OCI-LY7 (cell line): ENCODE data around the gene POLR2F. TPM values are rescaled to one million over a fixed set of nuclear protein-coding genes. Genes with fewer than 3 reads are reported as not detected.

Source experiments
- BruUV-seq: library from RNA; stranded (reverse); fragments of 400-500 nt; replicated peaks from 2 replicates; lab custom pipeline; 2021; lab: Mats Ljungman, UMichigan
- CTCF ChIA-PET: fragments of 300-600 bp; sonication (Branson Sonifier 250); formaldehyde crosslinking; loops from one replicate; lab custom pipeline; 2022; ENCODE audit warnings: antibody characterized with exemption; ENCODE audit not compliant: unreplicated experiment; lab: Charles Lee
- POLR2A ChIA-PET: fragments of 300-600 bp; sonication (Branson Sonifier 250); formaldehyde crosslinking; loops from one replicate; lab custom pipeline; 2022; ENCODE audit warnings: antibody characterized with exemption; lab: Charles Lee
- DNase-seq: peaks from one replicate; pipeline ENCODE4 v3.0.0-alpha.2; 2015; ENCODE audit warnings: low spot score
- H2AFZ ChIP-seq: fragments of 200-600 bp; sonication (generic), shearing (Covaris generic); 2 replicates; pipeline ENCODE4 v1.6.1; 2014; ENCODE audit warnings: mild to moderate bottlenecking, antibody characterized with exemption, low read length, moderate library complexity
- H3K27ac ChIP-seq: fragments of 200-600 bp; sonication (generic); 2 replicates; pipeline ENCODE4 v1.5.1; 2014; ENCODE audit warnings: mixed run types, low read depth, mild to moderate bottlenecking, moderate library complexity, low read length, inconsistent platforms; ENCODE audit not compliant: poor library complexity, severe bottlenecking
- H3K36me3 ChIP-seq: fragments of 200-600 bp; sonication (generic); 2 replicates; pipeline ENCODE4 v1.6.1; 2014; ENCODE audit warnings: mild to moderate bottlenecking, antibody characterized with exemption, low read length, moderate library complexity, mixed read lengths; ENCODE audit not compliant: insufficient read depth
- H3K4me1 ChIP-seq: fragments of 200-600 bp; sonication (generic); 2 replicates; pipeline ENCODE4 v1.5.1; 2014; ENCODE audit warnings: mild to moderate bottlenecking, low read length; ENCODE audit not compliant: insufficient read depth, poor library complexity, severe bottlenecking
- H3K4me2 ChIP-seq: fragments of 200-600 bp; sonication (generic); 2 replicates; pipeline ENCODE4 v1.6.1; 2014; ENCODE audit warnings: mild to moderate bottlenecking, low read length
- H3K4me3 ChIP-seq: fragments of 200-600 bp; sonication (generic); 2 replicates; pipeline ENCODE4 v1.5.1; 2014; ENCODE audit warnings: mild to moderate bottlenecking, low read depth, low read length; ENCODE audit not compliant: poor library complexity, severe bottlenecking
- H3K79me2 ChIP-seq: fragments of 200-600 bp; sonication (generic); 2 replicates; pipeline ENCODE4 v1.6.1; 2016; ENCODE audit warnings: low read depth, mild to moderate bottlenecking, low read length, moderate library complexity, mixed read lengths; ENCODE audit not compliant: insufficient read depth
- H3K9me2 ChIP-seq: fragments of 200-600 bp; sonication (generic); 2 replicates; pipeline ENCODE4 v1.6.1; 2016; ENCODE audit warnings: mild to moderate bottlenecking, low read length, mixed read lengths; ENCODE audit not compliant: insufficient read depth
- H3K9me3 ChIP-seq: fragments of 200-600 bp; sonication (generic); 2 replicates; pipeline ENCODE4 v1.6.1; 2014; ENCODE audit warnings: mild to moderate bottlenecking, mixed run types, low read length, mixed read lengths
- H4K20me1 ChIP-seq: fragments of 200-600 bp; sonication (generic); 2 replicates; pipeline ENCODE4 v1.6.1; 2014; ENCODE audit warnings: mild to moderate bottlenecking, antibody characterized with exemption, low read length, moderate library complexity, mixed read lengths; ENCODE audit not compliant: insufficient read depth
- CTCF ChIP-seq: fragments of 200-600 bp; sonication (generic); conservative IDR thresholded peaks from 2 replicates; pipeline ENCODE4 v1.5.1; 2014; ENCODE audit warnings: mild to moderate bottlenecking, antibody characterized with exemption, low read length, moderate library complexity, mixed read lengths
- EZH2phosphoT487 ChIP-seq: fragments of 200-600 bp; sonication (generic); IDR thresholded peaks from 2 replicates; pipeline ENCODE4 v1.6.1; 2018; ENCODE audit warnings: low read depth, borderline replicate concordance, mild to moderate bottlenecking, mixed run types, antibody characterized with exemption, low read length, moderate library complexity, mixed read lengths
- intact Hi-C: fragments of 100-400 bp; cut with micrococcal nuclease; formaldehyde crosslinking; loops from one replicate; pipeline ENCODE4 v1.10.0; 2022; ENCODE audit not compliant: unreplicated experiment
- total RNA-seq, 2 experiments: library from RNA; depleted of rRNA in 1 of 2; stranded (reverse); fragments of >200 nt in 1 of 2; shearing (Covaris generic) in 1 of 2; gene quantifications; 2 replicates each; pipeline ENCODE4 v1.2.3, GENCODE V29; 2014 to 2022

The POLR2F gene
- total RNA-seq, 2 experiments from 2014 or later = 71.2 to 85.9 TPM

GRCh38 chr22:38012604-38013072, 59.1 kb downstream of the POLR2F start:
- Histone ChIP-seq H3K4me2 (no peak overlapping the region), H3K9me3 (no peaks in the 10 kb centered on the region), H3K27ac (no peak overlapping the region), H3K9me2 (no peaks in the 10 kb centered on the region; the same call in 1 of the 2 replicates), H3K4me3 (no peak overlapping the region), H3K36me3 (no peaks in the 10 kb centered on the region), H3K4me1 (no peaks in the 10 kb centered on the region), H4K20me1 (no peaks in the 10 kb centered on the region), H2AFZ (no peak overlapping the region), H3K79me2 (no peaks in the 10 kb centered on the region)
- intact Hi-C loops = no loop called here
- CTCF ChIA-PET = no interaction called here
- POLR2A ChIA-PET = no interaction called here
- DNase-seq = no peak
- no TSS peak for BruUV-seq
- TF ChIP-seq EZH2phosphoT487 = no peak
- TF ChIP-seq CTCF = no peak

GRCh38 chr22:38014083-38014482, 60.6 kb downstream of the POLR2F start:
- no peaks in the 10 kb centered on the region for H3K9me3 ChIP-seq
- ChIA-PET POLR2A (no interaction called here), CTCF (no interaction called here)
- BruUV-seq = no TSS peak
- intact Hi-C loops = no loop called here
- no peaks in the 10 kb centered on the region for H3K36me3 ChIP-seq
- no peak overlapping the region for H3K4me3 ChIP-seq
- no peaks in the 10 kb centered on the region for H4K20me1 ChIP-seq
- H3K4me2 ChIP-seq = no peak overlapping the region
- H3K4me1 ChIP-seq = no peaks in the 10 kb centered on the region
- H2AFZ ChIP-seq = no peak overlapping the region
- no peak for TF ChIP-seq EZH2phosphoT487
- TF ChIP-seq CTCF = no peak
- H3K9me2 ChIP-seq = no peaks in the 10 kb centered on the region; the same call in 1 of the 2 replicates
- H3K79me2 ChIP-seq = no peaks in the 10 kb centered on the region
- no peak overlapping the region for H3K27ac ChIP-seq
- DNase-seq = no peak
